Testis (tissue), 2 donors: ENCODE data around the gene ATP10A.

Experiments
- POLR2A ChIP-seq: fragments of 450-650 bp; IDR thresholded peaks from one replicate; pipeline ENCODE4 v1.6.1; 2017; ENCODE audit warnings: antibody characterized with exemption, mild to moderate bottlenecking, moderate library complexity
- TF ChIP-seq, protein P1 (sequence below), 3 experiments: fragments of 450-650 bp in 2 of 3; fragments of 200-600 bp in 1 of 3; sonication (generic) in 1 of 3; IDR thresholded peaks; one replicate each; pipeline ENCODE4 v1.5.1; 2016 to 2019; ENCODE audit warnings: antibody characterized with exemption in 3 of 3, mild to moderate bottlenecking in 2 of 3, moderate library complexity in 1 of 3

DNA sequence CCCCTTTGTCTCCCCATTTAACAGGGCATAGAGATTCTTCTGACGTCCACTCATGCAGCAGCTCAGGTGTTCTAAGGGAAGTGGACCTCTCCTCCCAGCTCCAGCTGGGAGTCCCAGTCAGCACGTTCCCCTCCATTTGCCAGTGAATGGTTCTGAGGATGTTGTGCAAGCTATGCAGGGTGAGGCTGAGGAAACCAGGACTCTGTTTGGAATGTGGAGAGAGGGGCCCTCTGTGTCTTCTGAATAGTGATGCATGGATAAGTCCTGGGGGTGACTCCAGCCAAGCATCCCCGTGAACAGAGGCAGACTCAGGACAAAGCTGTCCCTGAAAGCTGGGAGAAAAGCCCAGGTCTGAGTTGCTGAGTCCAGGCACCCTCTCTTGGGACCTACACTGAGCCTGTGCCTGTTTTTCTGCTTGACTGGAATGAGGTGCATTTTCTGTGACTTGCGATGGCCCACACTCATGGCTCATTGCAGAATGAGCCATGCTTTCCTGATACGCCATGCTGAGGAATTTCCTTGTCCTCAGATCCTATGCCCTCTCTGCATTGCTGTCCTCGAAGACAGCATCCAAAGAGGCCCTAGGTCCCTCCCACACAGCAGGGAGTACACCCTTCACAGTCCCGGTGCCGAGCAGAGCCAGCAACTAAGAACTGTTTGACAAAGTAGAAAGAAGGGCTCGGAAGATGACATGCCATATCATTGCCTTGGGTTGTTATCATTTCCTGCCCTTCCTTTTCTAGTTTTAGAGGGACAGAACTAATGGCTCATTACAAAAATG lies 185.2 kb downstream of the ATP10A start:
- TF ChIP-seq, protein P1, sequence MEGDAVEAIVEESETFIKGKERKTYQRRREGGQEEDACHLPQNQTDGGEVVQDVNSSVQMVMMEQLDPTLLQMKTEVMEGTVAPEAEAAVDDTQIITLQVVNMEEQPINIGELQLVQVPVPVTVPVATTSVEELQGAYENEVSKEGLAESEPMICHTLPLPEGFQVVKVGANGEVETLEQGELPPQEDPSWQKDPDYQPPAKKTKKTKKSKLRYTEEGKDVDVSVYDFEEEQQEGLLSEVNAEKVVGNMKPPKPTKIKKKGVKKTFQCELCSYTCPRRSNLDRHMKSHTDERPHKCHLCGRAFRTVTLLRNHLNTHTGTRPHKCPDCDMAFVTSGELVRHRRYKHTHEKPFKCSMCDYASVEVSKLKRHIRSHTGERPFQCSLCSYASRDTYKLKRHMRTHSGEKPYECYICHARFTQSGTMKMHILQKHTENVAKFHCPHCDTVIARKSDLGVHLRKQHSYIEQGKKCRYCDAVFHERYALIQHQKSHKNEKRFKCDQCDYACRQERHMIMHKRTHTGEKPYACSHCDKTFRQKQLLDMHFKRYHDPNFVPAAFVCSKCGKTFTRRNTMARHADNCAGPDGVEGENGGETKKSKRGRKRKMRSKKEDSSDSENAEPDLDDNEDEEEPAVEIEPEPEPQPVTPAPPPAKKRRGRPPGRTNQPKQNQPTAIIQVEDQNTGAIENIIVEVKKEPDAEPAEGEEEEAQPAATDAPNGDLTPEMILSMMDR (IDR thresholded peaks at IDR 0.05), result no peak
- no peak for TF ChIP-seq POLR2A
